Measurements from ENCODE around the gene PLA2G5.

Gene PLA2G5

GRCh38 chr1:20112279-20113000 is 42.4 kb downstream of the PLA2G5 start:
- no peaks in the 10 kb centered on the region for H3K36me3 ChIP-seq (ENCODE audit: control insufficient read depth, insufficient read depth, low read length)
- H3K27me3 ChIP-seq (replicated peaks; ENCODE audit: control insufficient read depth, insufficient read depth, low read length, poor library complexity, severe bottlenecking): no peaks in the 10 kb centered on the region
- H3K9me3 ChIP-seq (ENCODE audit: control insufficient read depth, low read length): no peaks in the 10 kb centered on the region
- no peak overlapping the region for H3K27ac ChIP-seq (ENCODE audit: insufficient read depth, low read length, poor library complexity, severe bottlenecking)
- DNase-seq: no peak
- H3K4me3 ChIP-seq (ENCODE audit: insufficient read depth, low read depth, low read length, poor library complexity, severe bottlenecking): no peak overlapping the region
- H3K4me1 ChIP-seq (ENCODE audit: control insufficient read depth, insufficient read depth, low read length, poor library complexity, severe bottlenecking): no peaks in the 10 kb centered on the region

- no peaks in the 10 kb centered on the region for H3K9me3 ChIP-seq (ENCODE audit: control insufficient read depth, low read length)
- H3K27ac ChIP-seq (ENCODE audit: insufficient read depth, low read length, poor library complexity, severe bottlenecking): no peak overlapping the region
- no peaks in the 10 kb centered on the region for H3K27me3 ChIP-seq (replicated peaks; ENCODE audit: control insufficient read depth, insufficient read depth, low read length, poor library complexity, severe bottlenecking)
- no peak for DNase-seq
- no peak overlapping the region for H3K4me3 ChIP-seq (ENCODE audit: insufficient read depth, low read depth, low read length, poor library complexity, severe bottlenecking)
- no peaks in the 10 kb centered on the region for H3K36me3 ChIP-seq (ENCODE audit: control insufficient read depth, insufficient read depth, low read length)
- no peaks in the 10 kb centered on the region for H3K4me1 ChIP-seq (ENCODE audit: control insufficient read depth, insufficient read depth, low read length, poor library complexity, severe bottlenecking)
Observed at GRCh38 chr1:20114021-20114648, 44.1 kb downstream of the PLA2G5 start.

- no peaks in the 10 kb centered on the region for H3K4me1 ChIP-seq (ENCODE audit: control insufficient read depth, insufficient read depth, low read length, poor library complexity, severe bottlenecking)
- no peaks in the 10 kb centered on the region for H3K9me3 ChIP-seq (ENCODE audit: control insufficient read depth, low read length)
- H3K27ac ChIP-seq (ENCODE audit: insufficient read depth, low read length, poor library complexity, severe bottlenecking): no peak overlapping the region
- H3K27me3 ChIP-seq (replicated peaks; ENCODE audit: control insufficient read depth, insufficient read depth, low read length, poor library complexity, severe bottlenecking): no peaks in the 10 kb centered on the region
- no peaks in the 10 kb centered on the region for H3K36me3 ChIP-seq (ENCODE audit: control insufficient read depth, insufficient read depth, low read length)
- no peak for DNase-seq
- no peak overlapping the region for H3K4me3 ChIP-seq (ENCODE audit: insufficient read depth, low read depth, low read length, poor library complexity, severe bottlenecking)
Observed at GRCh38 chr1:20115479-20115878, 45.5 kb downstream of the PLA2G5 start.

- no peak overlapping the region for H3K27ac ChIP-seq (ENCODE audit: insufficient read depth, low read length, poor library complexity, severe bottlenecking)
- no peak for DNase-seq
- H3K4me3 ChIP-seq (ENCODE audit: insufficient read depth, low read depth, low read length, poor library complexity, severe bottlenecking): no peak overlapping the region
- no peaks in the 10 kb centered on the region for H3K4me1 ChIP-seq (ENCODE audit: control insufficient read depth, insufficient read depth, low read length, poor library complexity, severe bottlenecking)
- H3K9me3 ChIP-seq (ENCODE audit: control insufficient read depth, low read length): no peaks in the 10 kb centered on the region
- no peaks in the 10 kb centered on the region for H3K36me3 ChIP-seq (ENCODE audit: control insufficient read depth, insufficient read depth, low read length)
- peaks cover 3% of the 10 kb centered on the region for H3K27me3 ChIP-seq (replicated peaks; ENCODE audit: control insufficient read depth, insufficient read depth, low read length, poor library complexity, severe bottlenecking)
Observed at GRCh38 chr1:20115916-20116315, 45.9 kb downstream of the PLA2G5 start.

GRCh38 chr1:20117236-20117635 is 47.2 kb downstream of the PLA2G5 start:
- no peak overlapping the region for H3K27ac ChIP-seq (ENCODE audit: insufficient read depth, low read length, poor library complexity, severe bottlenecking)
- H3K9me3 ChIP-seq (ENCODE audit: control insufficient read depth, low read length): no peaks in the 10 kb centered on the region
- DNase-seq: no peak
- peaks cover 3% of the 10 kb centered on the region for H3K27me3 ChIP-seq (replicated peaks; ENCODE audit: control insufficient read depth, insufficient read depth, low read length, poor library complexity, severe bottlenecking)
- H3K36me3 ChIP-seq (ENCODE audit: control insufficient read depth, insufficient read depth, low read length): no peaks in the 10 kb centered on the region
- H3K4me3 ChIP-seq (ENCODE audit: insufficient read depth, low read depth, low read length, poor library complexity, severe bottlenecking): no peak overlapping the region
- H3K4me1 ChIP-seq (ENCODE audit: control insufficient read depth, insufficient read depth, low read length, poor library complexity, severe bottlenecking): no peaks in the 10 kb centered on the region

GRCh38 chr1:20119347-20119746 is 49.4 kb downstream of the PLA2G5 start, which contains the start of gene PLA2G2D:
PLA2G2D (minus strand) TSS chr1:20119536; CDS start chr1:20119498, 38 bp downstream.
- Histone ChIP-seq H3K4me1 (ENCODE audit: control insufficient read depth, insufficient read depth, low read length, poor library complexity, severe bottlenecking) (no peaks in the 10 kb centered on the region), H3K4me3 (ENCODE audit: insufficient read depth, low read depth, low read length, poor library complexity, severe bottlenecking) (no peak within 1 kb of the TSS), H3K27me3 (replicated peaks; ENCODE audit: control insufficient read depth, insufficient read depth, low read length, poor library complexity, severe bottlenecking) (peaks cover 3% of the 10 kb centered on the region), H3K9me3 (ENCODE audit: control insufficient read depth, low read length) (no peaks in the 10 kb centered on the region), H3K27ac (ENCODE audit: insufficient read depth, low read length, poor library complexity, severe bottlenecking) (no peak within 1 kb of the TSS), H3K36me3 (ENCODE audit: control insufficient read depth, insufficient read depth, low read length) (no peaks in the 10 kb centered on the region)
- DNase-seq: no peak

GRCh38 chr1:20120796-20121195 is 50.8 kb downstream of the PLA2G5 start:
- H3K27ac ChIP-seq (ENCODE audit: insufficient read depth, low read length, poor library complexity, severe bottlenecking): no peak overlapping the region
- DNase-seq: no peak
- H3K4me1 ChIP-seq (ENCODE audit: control insufficient read depth, insufficient read depth, low read length, poor library complexity, severe bottlenecking): no peaks in the 10 kb centered on the region
- no peaks in the 10 kb centered on the region for H3K9me3 ChIP-seq (ENCODE audit: control insufficient read depth, low read length)
- H3K36me3 ChIP-seq (ENCODE audit: control insufficient read depth, insufficient read depth, low read length): no peaks in the 10 kb centered on the region
- H3K4me3 ChIP-seq (ENCODE audit: insufficient read depth, low read depth, low read length, poor library complexity, severe bottlenecking): no peak overlapping the region
- H3K27me3 ChIP-seq (replicated peaks; ENCODE audit: control insufficient read depth, insufficient read depth, low read length, poor library complexity, severe bottlenecking): peaks cover 3% of the 10 kb centered on the region

- no peak for DNase-seq
- no peaks in the 10 kb centered on the region for H3K36me3 ChIP-seq (ENCODE audit: control insufficient read depth, insufficient read depth, low read length)
- no peaks in the 10 kb centered on the region for H3K4me1 ChIP-seq (ENCODE audit: control insufficient read depth, insufficient read depth, low read length, poor library complexity, severe bottlenecking)
- peaks cover 3% of the 10 kb centered on the region for H3K27me3 ChIP-seq (replicated peaks; ENCODE audit: control insufficient read depth, insufficient read depth, low read length, poor library complexity, severe bottlenecking)
- H3K4me3 ChIP-seq (ENCODE audit: insufficient read depth, low read depth, low read length, poor library complexity, severe bottlenecking): no peak overlapping the region
- H3K9me3 ChIP-seq (ENCODE audit: control insufficient read depth, low read length): no peaks in the 10 kb centered on the region
- no peak overlapping the region for H3K27ac ChIP-seq (ENCODE audit: insufficient read depth, low read length, poor library complexity, severe bottlenecking)
Observed at GRCh38 chr1:20123722-20124455, 53.9 kb downstream of the PLA2G5 start.

GRCh38 chr1:20124456-20125057 is 54.6 kb downstream of the PLA2G5 start:
- Histone ChIP-seq H3K4me1 (ENCODE audit: control insufficient read depth, insufficient read depth, low read length, poor library complexity, severe bottlenecking) (no peaks in the 10 kb centered on the region), H3K9me3 (ENCODE audit: control insufficient read depth, low read length) (no peaks in the 10 kb centered on the region), H3K27me3 (replicated peaks; ENCODE audit: control insufficient read depth, insufficient read depth, low read length, poor library complexity, severe bottlenecking) (peaks cover 3% of the 10 kb centered on the region), H3K27ac (ENCODE audit: insufficient read depth, low read length, poor library complexity, severe bottlenecking) (no peak overlapping the region), H3K36me3 (ENCODE audit: control insufficient read depth, insufficient read depth, low read length) (no peaks in the 10 kb centered on the region), H3K4me3 (ENCODE audit: insufficient read depth, low read depth, low read length, poor library complexity, severe bottlenecking) (no peak overlapping the region)
- DNase-seq: no peak

All from effector memory CD4-positive, alpha-beta T cell (primary cell).